RWPE1 (cell line): ENCODE measurements around the gene TMEM183A.
A peak's percentile ranks its signal among the peaks of the same experiment; 100 is the strongest.

ENCODE experiments used
- CTCF ChIA-PET: fragments of 350-600 bp; sonication (Branson Sonifier 250); formaldehyde crosslinking; extraction: SDS; loops from one replicate; lab custom pipeline; 2021; lab: Yijun Ruan, JAX
- POLR2A ChIA-PET: fragments of 400-600 bp; formaldehyde crosslinking; extraction: SDS; loops from one replicate; lab custom pipeline; 2020; ENCODE audit warnings: antibody characterized with exemption; ENCODE audit not compliant: low non-redundant PET; lab: Yijun Ruan, JAX
- DNase-seq: peaks from one replicate; pipeline ENCODE4 v3.0.0; 2012; ENCODE audit warnings: low spot score
- H3K27ac ChIP-seq: fragments of 450-650 bp; 2 replicates; pipeline ENCODE4 v1.5.1; 2017
- CTCF ChIP-seq: fragments of 450-650 bp; conservative IDR thresholded peaks from 2 replicates; pipeline ENCODE4 v1.5.1; 2017; ENCODE audit warnings: low read depth, mild to moderate bottlenecking

TMEM183A gene

DNA sequence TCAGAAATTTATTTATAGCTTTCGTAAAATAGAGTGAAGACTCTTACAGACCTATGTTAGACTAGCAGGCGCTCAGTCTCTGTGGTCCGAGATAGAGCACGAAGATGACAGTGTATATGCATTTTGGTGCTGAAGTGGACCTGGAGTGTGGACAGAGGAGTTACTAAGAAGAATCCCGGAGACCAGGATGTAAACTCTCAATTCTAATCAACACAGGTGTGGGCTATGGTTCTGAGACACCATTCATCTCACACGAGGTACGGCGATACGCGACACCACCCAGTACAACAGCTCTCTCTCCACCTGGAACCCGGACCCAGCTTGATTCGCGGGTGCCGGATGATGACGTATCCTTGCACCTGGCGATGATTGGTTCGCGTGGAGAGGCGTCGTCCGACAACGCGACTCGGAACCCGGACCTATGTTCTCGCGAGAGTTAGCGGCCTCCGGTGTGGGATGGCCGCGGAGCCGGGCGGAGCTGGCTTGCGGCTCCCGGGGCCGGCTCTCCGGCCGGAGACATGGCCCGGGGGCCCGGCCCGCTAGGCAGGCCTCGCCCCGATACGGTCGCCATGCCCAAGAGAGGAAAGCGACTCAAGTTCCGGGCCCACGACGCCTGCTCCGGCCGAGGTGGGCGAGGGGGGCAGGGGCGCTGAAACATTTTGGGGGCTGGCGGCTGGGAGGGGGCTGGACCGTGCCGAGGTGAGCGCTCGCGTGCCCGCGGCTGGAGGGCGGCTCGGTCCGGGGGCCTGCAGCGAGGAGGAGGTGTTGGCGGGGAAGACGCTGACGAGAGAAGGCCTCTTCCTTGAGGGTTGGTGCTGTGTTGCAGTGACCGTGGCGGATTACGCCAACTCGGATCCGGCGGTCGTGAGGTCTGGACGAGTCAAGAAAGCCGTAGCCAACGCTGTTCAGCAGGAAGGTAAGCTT is at the start of gene TMEM183A:
TMEM183A (plus strand) TSS at position 427 of the 924 bp plus-strand sequence; CDS start at position 519, 92 bp downstream.
- H3K27ac ChIP-seq = peak within 1 kb of the TSS; percentile 84
- TF ChIP-seq CTCF = no peak
- ChIA-PET POLR2A (interaction anchor here (0.5 to 1.0 kb wide), 4 partner anchors 35 to 1221 kb away, joined by 3 to 6 read pairs (median 4); partner anchors contain the start of gene KLHL12), CTCF (interaction anchor here (0.5 to 1.4 kb wide), 8 partner anchors 14 to 1633 kb away, joined by 3 to 4 read pairs (median 3); no protein-coding TSS in a partner anchor)
- DNase-seq = peak; percentile 99

DNA sequence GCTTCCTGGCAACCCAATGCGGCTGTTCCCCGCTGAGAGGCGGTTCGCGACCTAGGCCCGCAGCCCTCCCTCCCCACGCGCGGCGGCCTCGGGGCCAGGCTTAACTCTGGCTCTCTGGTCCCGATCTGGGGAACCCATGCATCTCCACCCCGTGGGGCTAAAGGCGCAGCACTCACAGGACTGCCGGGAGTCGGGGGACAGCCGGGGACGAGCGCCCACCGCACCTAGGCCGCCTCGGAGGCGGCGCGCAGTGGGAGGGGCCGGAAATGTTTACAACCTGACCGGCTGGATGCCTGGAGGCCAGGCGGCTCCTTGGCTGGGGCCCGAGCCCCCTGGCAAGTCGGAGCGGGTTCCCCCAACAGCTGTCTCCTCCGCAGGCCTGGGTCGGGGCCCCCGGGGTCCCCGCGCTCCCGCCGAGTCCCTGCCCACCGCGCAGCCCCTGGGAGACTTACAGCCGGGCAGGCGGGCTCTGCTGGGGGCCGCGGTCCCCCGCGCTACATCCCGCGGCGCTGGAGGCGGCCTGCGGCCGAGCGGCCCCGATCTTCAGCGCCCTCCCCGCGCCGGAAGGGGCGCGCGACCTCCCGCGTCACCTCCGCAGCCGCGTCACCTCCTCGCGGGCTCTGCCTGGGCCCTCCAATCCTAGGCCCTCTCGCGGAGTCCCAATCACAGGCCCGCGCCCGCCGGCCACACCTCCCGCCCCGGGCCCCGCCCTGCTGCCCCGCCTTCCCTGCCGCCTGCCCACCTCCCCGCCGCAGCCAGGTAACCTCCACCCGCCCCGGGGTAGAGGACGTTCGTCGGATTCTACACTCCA is 49.2 kb upstream of the TMEM183A start, which contains the start of gene ADIPOR1:
ADIPOR1 (minus strand) TSS at position 580 of the 811 bp plus-strand sequence. CDS start 7,242 bp downstream, outside the sequence.
- CTCF ChIA-PET = interaction anchor here (0.7 kb wide), 1 partner anchor 179 kb away, joined by 3 read pairs; no protein-coding TSS in a partner anchor

DNA sequence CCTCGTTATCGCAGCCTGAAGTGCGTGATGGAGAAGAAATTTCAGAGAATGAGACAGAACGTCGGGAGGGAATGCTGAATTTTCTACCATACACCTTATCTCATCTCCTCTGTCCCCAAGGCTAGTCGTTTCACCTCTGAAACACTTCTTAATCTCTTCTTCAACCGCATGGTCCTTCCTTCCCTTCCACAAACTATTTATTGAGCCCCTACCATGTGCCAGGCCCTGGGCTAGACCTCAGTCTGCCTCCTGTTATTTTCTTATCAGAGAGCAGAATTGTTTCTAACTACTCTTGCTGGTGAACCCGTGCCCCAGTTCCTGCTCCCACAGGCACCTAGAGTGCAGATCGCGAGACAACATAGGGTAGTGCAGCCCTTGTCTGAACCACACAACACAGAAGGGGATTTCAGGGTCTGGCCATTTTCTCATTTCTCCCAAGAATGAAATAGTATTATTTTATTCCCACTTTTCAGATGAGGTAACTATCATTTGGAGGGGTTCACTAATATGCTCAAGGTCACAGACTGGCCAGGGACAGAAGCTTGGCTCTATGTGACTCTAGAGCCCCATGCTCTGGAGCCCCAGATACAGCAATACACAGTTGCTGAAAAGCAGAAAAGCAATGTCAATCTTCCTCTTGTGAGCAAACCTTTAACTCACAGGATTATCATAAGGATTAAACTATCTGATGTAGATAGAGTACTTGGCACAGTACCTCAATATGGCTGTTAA is 48.5 kb upstream of the TMEM183A start:
- H3K27ac ChIP-seq = peak overlapping the region; percentile 84
- no peak for TF ChIP-seq CTCF
- CTCF ChIA-PET = interaction anchor here (0.7 to 0.8 kb wide), 2 partner anchors 40 to 180 kb away, joined by 3 read pairs; no protein-coding TSS in a partner anchor
- POLR2A ChIA-PET = no interaction called here
- DNase-seq = no peak

More for the DNA sequence above, 49.2 kb upstream of the TMEM183A start, which contains the start of gene ADIPOR1:
- POLR2A ChIA-PET = no interaction called here
- TF ChIP-seq CTCF = no peak
- peak within 1 kb of the TSS; percentile 84 for H3K27ac ChIP-seq
- peak; percentile 98 for DNase-seq

DNA sequence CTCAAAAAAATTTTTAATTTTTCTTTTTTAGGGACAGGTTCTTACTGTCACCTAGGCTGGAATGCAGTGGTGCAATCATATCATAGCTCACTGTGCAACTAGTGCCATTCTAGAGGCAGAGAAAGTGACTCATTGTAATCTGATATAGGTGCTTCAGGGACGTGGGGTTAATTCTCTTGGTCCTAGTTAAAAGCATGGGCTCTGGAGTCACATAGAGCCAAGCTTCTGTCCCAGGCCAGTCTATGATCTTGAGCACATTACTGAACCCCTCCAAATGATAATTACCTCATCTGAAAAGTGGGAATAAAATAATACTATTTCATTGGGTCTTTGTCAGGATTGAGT is 47.9 kb upstream of the TMEM183A start:
- ChIA-PET POLR2A (no interaction called here), CTCF (interaction anchor here (0.8 kb wide), 1 partner anchor 40 kb away, joined by 3 read pairs; no protein-coding TSS in a partner anchor)
- H3K27ac ChIP-seq = no peak overlapping the region
- no peak for TF ChIP-seq CTCF
- DNase-seq = peak; percentile 83

- ChIA-PET CTCF (interaction anchor here (0.9 kb wide), 1 partner anchor 8 kb away, joined by 3 read pairs; no protein-coding TSS in a partner anchor), POLR2A (no interaction called here)
- no peak for DNase-seq
- no peak overlapping the region for H3K27ac ChIP-seq
- no peak for TF ChIP-seq CTCF
Observed at GRCh38 chr1:202961220-202961880, 45.8 kb upstream of the TMEM183A start.
